DOHH2 (cell line): ENCODE results near the gene TTC21A.

Experiments
- H3F3A ChIP-seq: fragments of 200-600 bp; sonication (generic), shearing (Covaris generic); 2 replicates; pipeline ENCODE4 v1.6.0; 2016; ENCODE audit warnings: antibody characterized with exemption, mild to moderate bottlenecking; ENCODE audit not compliant: control insufficient read depth, insufficient read depth
- H3K27ac ChIP-seq: fragments of 200-600 bp; sonication (generic); 2 replicates; pipeline ENCODE4 v1.5.1; 2014; ENCODE audit warnings: low read depth, mild to moderate bottlenecking, low read length, moderate library complexity
- H3K27me3 ChIP-seq: fragments of 200-600 bp; sonication (generic); 2 replicates; pipeline ENCODE4 v1.6.1; 2014; ENCODE audit warnings: mild to moderate bottlenecking, low read length, mixed read lengths; ENCODE audit not compliant: control insufficient read depth
- H3K36me3 ChIP-seq: fragments of 200-600 bp; sonication (generic); 2 replicates; pipeline ENCODE4 v1.6.1; 2014; ENCODE audit warnings: mild to moderate bottlenecking, low read length, moderate library complexity, mixed read lengths; ENCODE audit not compliant: control insufficient read depth
- H3K4me1 ChIP-seq: fragments of 200-600 bp; sonication (generic); 2 replicates; pipeline ENCODE4 v1.6.1; 2014; ENCODE audit warnings: mild to moderate bottlenecking, low read length, mixed read lengths; ENCODE audit not compliant: control insufficient read depth
- H3K4me2 ChIP-seq: fragments of 200-600 bp; sonication (generic); 2 replicates; pipeline ENCODE4 v1.6.0; 2014; ENCODE audit warnings: mild to moderate bottlenecking, low read length, moderate library complexity
- H3K4me3 ChIP-seq: fragments of 200-600 bp; sonication (generic); 2 replicates; pipeline ENCODE4 v1.5.1; 2014; ENCODE audit warnings: mild to moderate bottlenecking, low read length, mixed read lengths
- H3K79me2 ChIP-seq: fragments of 200-600 bp; sonication (generic); 2 replicates; pipeline ENCODE4 v1.6.1; 2014; ENCODE audit warnings: mild to moderate bottlenecking, low read length, mixed read lengths; ENCODE audit not compliant: control insufficient read depth
- H3K9me2 ChIP-seq: fragments of 200-600 bp; sonication (generic); replicated peaks from 2 replicates; pipeline ENCODE4 v1.6.1; 2014; ENCODE audit warnings: mild to moderate bottlenecking, low read length, mixed read lengths; ENCODE audit not compliant: control insufficient read depth
- H3K9me3 ChIP-seq: fragments of 200-600 bp; sonication (generic); 2 replicates; pipeline ENCODE4 v1.6.1; 2014; ENCODE audit warnings: antibody characterized with exemption, low read length, mixed read lengths; ENCODE audit not compliant: control insufficient read depth, insufficient read depth
- H4K20me1 ChIP-seq: fragments of 200-600 bp; sonication (generic); 2 replicates; pipeline ENCODE4 v1.6.0; 2014; ENCODE audit warnings: low read depth, mild to moderate bottlenecking, antibody characterized with exemption, low read length, moderate library complexity; ENCODE audit not compliant: control insufficient read depth, insufficient read depth
- EZH2phosphoT487 ChIP-seq: fragments of 200-600 bp; sonication (generic); IDR thresholded peaks from 2 replicates; pipeline ENCODE4 v1.6.1; 2017; ENCODE audit warnings: borderline replicate concordance, mild to moderate bottlenecking, antibody characterized with exemption, low read length, moderate library complexity, mixed read lengths
- TF ChIP-seq, protein P1 (sequence below): fragments of 200-600 bp; sonication (generic); IDR thresholded peaks from one replicate; pipeline ENCODE4 v1.5.1; 2014; ENCODE audit warnings: antibody characterized with exemption, mild to moderate bottlenecking, low read depth, low read length; ENCODE audit not compliant: poor library complexity, severe bottlenecking

TTC21A gene

DNA sequence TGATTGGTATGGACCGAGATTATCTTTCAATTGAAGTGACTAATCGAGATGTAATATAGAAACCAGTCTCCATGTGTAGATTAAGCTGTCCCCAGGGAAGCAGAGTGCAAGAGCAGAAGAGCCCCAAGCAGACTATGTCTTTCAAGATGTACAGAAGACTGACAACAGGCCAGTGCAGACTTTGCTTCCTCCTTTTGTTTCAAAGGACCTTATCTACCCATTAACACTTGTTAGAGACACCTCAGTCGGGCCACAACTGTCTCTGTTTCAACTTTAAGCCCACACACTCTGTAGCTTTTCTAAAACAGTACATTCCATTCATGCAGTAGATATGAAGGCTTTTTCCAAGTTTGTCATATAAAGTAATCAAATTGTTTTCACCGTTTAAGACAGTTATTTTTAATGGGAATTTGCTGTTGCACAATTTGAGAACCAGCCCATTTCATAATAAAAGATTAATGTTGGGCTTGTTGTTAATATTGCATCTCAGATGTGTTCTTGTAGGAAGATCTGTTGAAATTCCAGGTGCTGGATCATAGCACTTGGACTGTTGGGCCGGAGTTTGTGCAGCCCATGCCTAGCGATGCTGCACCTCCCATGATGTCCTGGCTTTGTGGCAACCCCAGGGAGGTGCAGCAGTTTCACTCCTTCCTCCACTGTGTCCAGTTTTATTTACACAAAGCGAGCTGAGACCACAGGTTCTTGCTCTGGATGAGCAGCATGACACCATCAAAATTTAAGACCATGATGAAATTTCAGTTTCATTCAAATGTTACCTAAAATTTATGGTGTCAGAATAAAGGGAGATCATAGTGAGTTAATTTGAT, 12.4 kb upstream of the TTC21A start:
- no peak for TF ChIP-seq EZH2phosphoT487
- TF ChIP-seq, protein P1, sequence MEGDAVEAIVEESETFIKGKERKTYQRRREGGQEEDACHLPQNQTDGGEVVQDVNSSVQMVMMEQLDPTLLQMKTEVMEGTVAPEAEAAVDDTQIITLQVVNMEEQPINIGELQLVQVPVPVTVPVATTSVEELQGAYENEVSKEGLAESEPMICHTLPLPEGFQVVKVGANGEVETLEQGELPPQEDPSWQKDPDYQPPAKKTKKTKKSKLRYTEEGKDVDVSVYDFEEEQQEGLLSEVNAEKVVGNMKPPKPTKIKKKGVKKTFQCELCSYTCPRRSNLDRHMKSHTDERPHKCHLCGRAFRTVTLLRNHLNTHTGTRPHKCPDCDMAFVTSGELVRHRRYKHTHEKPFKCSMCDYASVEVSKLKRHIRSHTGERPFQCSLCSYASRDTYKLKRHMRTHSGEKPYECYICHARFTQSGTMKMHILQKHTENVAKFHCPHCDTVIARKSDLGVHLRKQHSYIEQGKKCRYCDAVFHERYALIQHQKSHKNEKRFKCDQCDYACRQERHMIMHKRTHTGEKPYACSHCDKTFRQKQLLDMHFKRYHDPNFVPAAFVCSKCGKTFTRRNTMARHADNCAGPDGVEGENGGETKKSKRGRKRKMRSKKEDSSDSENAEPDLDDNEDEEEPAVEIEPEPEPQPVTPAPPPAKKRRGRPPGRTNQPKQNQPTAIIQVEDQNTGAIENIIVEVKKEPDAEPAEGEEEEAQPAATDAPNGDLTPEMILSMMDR, result no peak
- no peak overlapping the region for H3K4me2 ChIP-seq
- no peaks in the 10 kb centered on the region for H3K27me3 ChIP-seq
- no peak overlapping the region for H3K27ac ChIP-seq
- no peaks in the 10 kb centered on the region for H3K9me2 ChIP-seq
- H4K20me1 ChIP-seq, result no peaks in the 10 kb centered on the region
- no peak overlapping the region for H3K4me3 ChIP-seq
- H3K4me1 ChIP-seq, result no peaks in the 10 kb centered on the region
- H3F3A ChIP-seq, result no peaks in the 10 kb centered on the region
- peaks cover 74% of the 10 kb centered on the region for H3K36me3 ChIP-seq
- no peaks in the 10 kb centered on the region for H3K79me2 ChIP-seq
- no peaks in the 10 kb centered on the region for H3K9me3 ChIP-seq

DNA sequence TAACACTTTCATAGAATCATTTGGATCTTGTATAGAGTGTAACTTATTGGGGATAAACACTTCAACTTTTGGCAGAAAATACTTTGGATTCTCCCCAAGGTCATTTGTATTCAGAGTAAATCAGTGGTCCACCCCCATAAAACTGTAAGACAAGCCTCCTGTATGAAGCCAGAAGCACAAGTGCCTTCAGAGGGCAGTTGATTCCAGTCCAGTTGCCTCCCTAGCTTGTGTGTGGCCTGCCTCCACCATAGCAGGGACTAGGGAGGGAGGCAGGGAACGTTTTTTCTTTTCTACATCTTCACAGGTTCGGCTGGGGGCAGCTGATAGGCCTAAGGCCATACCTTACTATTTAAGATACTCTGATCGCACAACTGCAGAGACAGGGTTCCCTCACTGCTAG, 11.7 kb upstream of the TTC21A start:
- peaks cover 80% of the 10 kb centered on the region for H3K36me3 ChIP-seq
- H3K9me3 ChIP-seq, result no peaks in the 10 kb centered on the region
- no peak overlapping the region for H3K27ac ChIP-seq
- H3K4me1 ChIP-seq, result no peaks in the 10 kb centered on the region
- H3K9me2 ChIP-seq, result no peaks in the 10 kb centered on the region
- H3F3A ChIP-seq, result no peaks in the 10 kb centered on the region
- no peaks in the 10 kb centered on the region for H3K79me2 ChIP-seq
- no peak overlapping the region for H3K4me3 ChIP-seq
- H4K20me1 ChIP-seq, result no peaks in the 10 kb centered on the region
- H3K4me2 ChIP-seq, result no peak overlapping the region
- TF ChIP-seq, protein P1, result no peak
- no peak for TF ChIP-seq EZH2phosphoT487
- no peaks in the 10 kb centered on the region for H3K27me3 ChIP-seq

DNA sequence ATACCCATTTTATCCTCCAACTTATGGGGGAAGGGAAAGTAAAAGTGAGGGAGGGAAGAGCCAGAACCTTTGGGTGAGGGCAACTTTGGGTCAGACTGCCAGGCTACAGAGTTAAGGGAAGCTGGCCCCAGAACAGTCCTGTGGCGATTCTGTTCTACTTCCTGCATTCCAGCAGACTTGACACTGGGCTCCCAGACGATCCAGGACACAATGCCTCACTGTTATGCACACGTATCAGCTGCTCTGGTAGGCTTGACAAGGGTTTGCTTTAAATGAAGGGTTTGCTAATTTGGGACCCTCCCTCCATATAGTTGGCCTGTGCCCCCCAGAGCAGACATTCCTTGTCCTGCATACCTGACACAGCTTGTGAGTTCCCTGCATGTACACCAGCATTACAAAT, 10.7 kb upstream of the TTC21A start:
- TF ChIP-seq, protein P1, result no peak
- no peak for TF ChIP-seq EZH2phosphoT487
- no peaks in the 10 kb centered on the region for H3K27me3 ChIP-seq

More for the DNA sequence above, 10.7 kb upstream of the TTC21A start:
- peaks cover 75% of the 10 kb centered on the region for H3K36me3 ChIP-seq
- no peak overlapping the region for H3K4me2 ChIP-seq
- no peaks in the 10 kb centered on the region for H3K9me2 ChIP-seq
- H3K79me2 ChIP-seq, result no peaks in the 10 kb centered on the region
- H3F3A ChIP-seq, result no peaks in the 10 kb centered on the region
- no peak overlapping the region for H3K27ac ChIP-seq
- no peak overlapping the region for H3K4me3 ChIP-seq
- H4K20me1 ChIP-seq, result no peaks in the 10 kb centered on the region
- no peaks in the 10 kb centered on the region for H3K4me1 ChIP-seq
- no peaks in the 10 kb centered on the region for H3K9me3 ChIP-seq
